Measurements from ENCODE around the gene JMJD7. TPM values are rescaled to one million over a fixed set of nuclear protein-coding genes. Genes with fewer than 3 reads are reported as not detected.

The JMJD7 gene
- total and polyA plus RNA-seq, 9 of the 15 experiments (the other 6 are each of a cell fraction or from before 2014, with no cell fraction given) = 1.2 to 13.9 (median 6.1) TPM

DNA sequence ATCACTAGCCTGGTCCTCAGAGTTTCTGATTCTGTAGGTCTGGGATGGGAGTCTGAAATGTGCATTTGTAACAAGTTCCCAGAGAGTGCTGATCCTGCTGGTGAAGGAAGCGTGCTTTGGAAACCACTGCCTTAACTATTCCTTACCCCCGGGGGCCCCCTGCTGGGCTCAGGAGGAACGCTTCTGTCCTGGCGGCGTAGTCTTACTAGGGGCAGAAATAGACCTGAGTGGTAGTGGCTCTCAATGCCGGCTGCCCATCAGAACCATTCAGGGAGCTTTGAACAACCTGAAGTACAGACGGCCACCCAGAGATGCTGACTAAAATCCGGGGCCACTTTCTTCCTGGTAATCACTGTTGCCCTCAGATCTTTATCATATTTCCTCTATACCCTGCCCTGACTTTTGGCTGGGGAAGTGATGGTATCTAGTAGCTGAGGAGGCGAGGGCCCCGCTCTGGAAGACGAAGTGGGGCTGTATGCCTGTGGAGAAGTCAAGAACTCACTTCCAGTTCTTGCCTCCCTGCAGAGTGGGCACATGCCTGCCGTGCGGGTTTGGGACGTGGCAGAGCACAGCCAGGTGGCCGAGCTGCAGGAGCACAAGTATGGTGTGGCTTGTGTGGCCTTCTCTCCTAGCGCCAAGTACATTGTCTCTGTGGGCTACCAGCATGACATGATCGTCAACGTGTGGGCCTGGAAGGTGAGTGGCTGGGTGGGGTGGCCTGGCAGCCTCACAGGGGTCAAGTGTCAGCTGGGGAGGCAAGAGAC lies 16.3 kb upstream of the JMJD7 start:
- Histone ChIP-seq H3K36me3 (ENCODE audit: control insufficient read depth, insufficient read depth, low read length) (peaks cover 2% of the 10 kb centered on the region; the same call in 2 of the 3 replicates), H3K79me2 (ENCODE audit: control insufficient read depth, insufficient read depth, low read length) (no peaks in the 10 kb centered on the region), H3K4me1 (replicated peaks in 1 of 2; ENCODE audit: control insufficient read depth in 2 of 2, insufficient read depth in 2 of 2, low read length in 2 of 2) (peaks cover 3 to 4% of the 10 kb centered on the region in 2 experiments; a peak in 3 of 5 replicates), H3K4me2 (ENCODE audit: insufficient read depth, low read length) (no peak overlapping the region), H3K9ac (ENCODE audit: insufficient read depth in 1 of 2, low read depth in 2 of 2, low read length in 2 of 2) (peak overlapping the region in 1 of 2 experiments; percentile 45; a peak in 2 of 4 replicates), H3K9me3 (replicated peaks; ENCODE audit: control insufficient read depth, insufficient read depth, low read depth, low read length) (no peaks in the 10 kb centered on the region), H3K4me3 (no peak overlapping the region), H3K9me1 (ENCODE audit: control insufficient read depth, insufficient read depth, low read length) (no peaks in the 10 kb centered on the region), H3K27ac (ENCODE audit: extremely low read depth, low read depth, low read length) (no peak overlapping the region), H4K20me1 (replicated peaks; ENCODE audit: control insufficient read depth, insufficient read depth, low read length) (0 out of 2 replicates have a peak, but pooled peaks cover 4% of the 10 kb centered on the region), H2AFZ (ENCODE audit: low read depth, low read length) (peak overlapping the region; percentile 52; the same call in 1 of the 2 replicates), H3K27me3 (ENCODE audit: control insufficient read depth in 2 of 2, insufficient read depth in 2 of 2, low read length in 2 of 2) (no peaks in the 10 kb centered on the region)
- BruUV-seq (replicated peaks) = no TSS peak
- in situ Hi-C loops (cut with MboI) (loop anchor here (5.0 to 25.0 kb wide), 3 partner anchors 39 to 349 kb away; partner anchors contain the start of gene MAPKBP1), intact Hi-C loops (cut with micrococcal nuclease) (loop anchor here (1.0 to 5.0 kb wide), 6 partner anchors 39 to 345 kb away; no protein-coding TSS in a partner anchor)
- 30% methylated on average over 18 of the region's 18 CpGs for WGBS (ENCODE audit: insufficient coverage, low coverage, missing lambda C conversion rate)
- ATAC-seq (peak; percentile 98), FAIRE-seq (peak; percentile 98), DNase-seq (ENCODE audit: extremely low read depth in 1 of 4, low spot score in 3 of 4) (peak; percentile 85)
- ChIA-PET POLR2A (interaction anchor here (0.6 to 2.7 kb wide), 9 partner anchors 8 to 1036 kb away, joined by 3 to 15 read pairs (median 3); partner anchors contain the start of gene MAPKBP1), CTCF (ENCODE audit: low intra/inter-chr PET ratio) (interaction anchor here (0.7 to 3.9 kb wide), 8 partner anchors 9 to 346 kb away, joined by 3 to 98 read pairs (median 5); partner anchors contain the start of gene MAPKBP1)
- TF ChIP-seq, protein P1, sequence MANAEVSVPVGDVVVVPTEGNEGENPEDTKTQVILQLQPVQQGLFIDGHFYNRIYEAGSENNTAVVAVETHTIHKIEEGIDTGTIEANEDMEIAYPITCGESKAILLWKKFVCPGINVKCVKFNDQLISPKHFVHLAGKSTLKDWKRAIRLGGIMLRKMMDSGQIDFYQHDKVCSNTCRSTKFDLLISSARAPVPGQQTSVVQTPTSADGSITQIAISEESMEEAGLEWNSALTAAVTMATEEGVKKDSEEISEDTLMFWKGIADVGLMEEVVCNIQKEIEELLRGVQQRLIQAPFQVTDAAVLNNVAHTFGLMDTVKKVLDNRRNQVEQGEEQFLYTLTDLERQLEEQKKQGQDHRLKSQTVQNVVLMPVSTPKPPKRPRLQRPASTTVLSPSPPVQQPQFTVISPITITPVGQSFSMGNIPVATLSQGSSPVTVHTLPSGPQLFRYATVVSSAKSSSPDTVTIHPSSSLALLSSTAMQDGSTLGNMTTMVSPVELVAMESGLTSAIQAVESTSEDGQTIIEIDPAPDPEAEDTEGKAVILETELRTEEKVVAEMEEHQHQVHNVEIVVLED (CRISPR knock-in tag; IDR thresholded peaks at IDR 0.05) = no peak
- TF ChIP-seq, protein P2, sequence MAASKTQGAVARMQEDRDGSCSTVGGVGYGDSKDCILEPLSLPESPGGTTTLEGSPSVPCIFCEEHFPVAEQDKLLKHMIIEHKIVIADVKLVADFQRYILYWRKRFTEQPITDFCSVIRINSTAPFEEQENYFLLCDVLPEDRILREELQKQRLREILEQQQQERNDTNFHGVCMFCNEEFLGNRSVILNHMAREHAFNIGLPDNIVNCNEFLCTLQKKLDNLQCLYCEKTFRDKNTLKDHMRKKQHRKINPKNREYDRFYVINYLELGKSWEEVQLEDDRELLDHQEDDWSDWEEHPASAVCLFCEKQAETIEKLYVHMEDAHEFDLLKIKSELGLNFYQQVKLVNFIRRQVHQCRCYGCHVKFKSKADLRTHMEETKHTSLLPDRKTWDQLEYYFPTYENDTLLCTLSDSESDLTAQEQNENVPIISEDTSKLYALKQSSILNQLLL (CRISPR knock-in tag; IDR thresholded peaks at IDR 0.05; ENCODE audit: borderline replicate concordance) = no peak
- TF ChIP-seq ZNF384 (IDR thresholded peaks at IDR 0.05; ENCODE audit: low read depth, low read length) = peak; percentile 32; the same call in 1 of the 2 replicates
- TF ChIP-seq TBP (optimal IDR thresholded peaks at IDR 0.05; ENCODE audit: low read depth, low read length) = no peak
- TF ChIP-seq MYC (IDR thresholded peaks at IDR 0.05; ENCODE audit: low read depth, low read length) = peak; percentile 72
- TF ChIP-seq MYC (CRISPR knock-in tag; IDR thresholded peaks at IDR 0.05; ENCODE audit: borderline replicate concordance, low read depth) = no peak
- TF ChIP-seq ZC3H8 (IDR thresholded peaks at IDR 0.05) = no peak
- TF ChIP-seq SMC3 (conservative IDR thresholded peaks at IDR 0.05; ENCODE audit: insufficient read depth, low read depth, low read length) = peak; percentile 97
- TF ChIP-seq, protein P3, sequence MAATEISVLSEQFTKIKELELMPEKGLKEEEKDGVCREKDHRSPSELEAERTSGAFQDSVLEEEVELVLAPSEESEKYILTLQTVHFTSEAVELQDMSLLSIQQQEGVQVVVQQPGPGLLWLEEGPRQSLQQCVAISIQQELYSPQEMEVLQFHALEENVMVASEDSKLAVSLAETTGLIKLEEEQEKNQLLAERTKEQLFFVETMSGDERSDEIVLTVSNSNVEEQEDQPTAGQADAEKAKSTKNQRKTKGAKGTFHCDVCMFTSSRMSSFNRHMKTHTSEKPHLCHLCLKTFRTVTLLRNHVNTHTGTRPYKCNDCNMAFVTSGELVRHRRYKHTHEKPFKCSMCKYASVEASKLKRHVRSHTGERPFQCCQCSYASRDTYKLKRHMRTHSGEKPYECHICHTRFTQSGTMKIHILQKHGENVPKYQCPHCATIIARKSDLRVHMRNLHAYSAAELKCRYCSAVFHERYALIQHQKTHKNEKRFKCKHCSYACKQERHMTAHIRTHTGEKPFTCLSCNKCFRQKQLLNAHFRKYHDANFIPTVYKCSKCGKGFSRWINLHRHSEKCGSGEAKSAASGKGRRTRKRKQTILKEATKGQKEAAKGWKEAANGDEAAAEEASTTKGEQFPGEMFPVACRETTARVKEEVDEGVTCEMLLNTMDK (IDR thresholded peaks at IDR 0.05; ENCODE audit: borderline replicate concordance, insufficient read depth, low read depth, low read length, poor library complexity, severe bottlenecking) = peak; percentile 23
- TF ChIP-seq, protein P4, sequence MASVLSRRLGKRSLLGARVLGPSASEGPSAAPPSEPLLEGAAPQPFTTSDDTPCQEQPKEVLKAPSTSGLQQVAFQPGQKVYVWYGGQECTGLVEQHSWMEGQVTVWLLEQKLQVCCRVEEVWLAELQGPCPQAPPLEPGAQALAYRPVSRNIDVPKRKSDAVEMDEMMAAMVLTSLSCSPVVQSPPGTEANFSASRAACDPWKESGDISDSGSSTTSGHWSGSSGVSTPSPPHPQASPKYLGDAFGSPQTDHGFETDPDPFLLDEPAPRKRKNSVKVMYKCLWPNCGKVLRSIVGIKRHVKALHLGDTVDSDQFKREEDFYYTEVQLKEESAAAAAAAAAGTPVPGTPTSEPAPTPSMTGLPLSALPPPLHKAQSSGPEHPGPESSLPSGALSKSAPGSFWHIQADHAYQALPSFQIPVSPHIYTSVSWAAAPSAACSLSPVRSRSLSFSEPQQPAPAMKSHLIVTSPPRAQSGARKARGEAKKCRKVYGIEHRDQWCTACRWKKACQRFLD (CRISPR knock-in tag; IDR thresholded peaks at IDR 0.05) = no peak
- TF ChIP-seq JUND (IDR thresholded peaks at IDR 0.05; ENCODE audit: borderline replicate concordance, low read depth, low read length) = peak; percentile 56; the same call in 1 of the 2 replicates
- TF ChIP-seq JUND (tag; IDR thresholded peaks at IDR 0.05; ENCODE audit: borderline replicate concordance, low read depth, low read length) = no peak; the same call in 2 of the 3 replicates
